Tibial artery (tissue), 4 donors: ENCODE measurements around the gene MFSD2A.

Source experiments
- DNase-seq, 2 donors: peaks; one replicate each; pipeline ENCODE4 v3.0.0-alpha.2; 2019
- H3K27ac ChIP-seq, 2 donors: fragments of 200-600 bp; sonication (generic) in 1 of 2; 1 replicate in 1 of 2; 2 replicates in 1 of 2; pipeline ENCODE4 v1.5.1; 2018 to 2019; ENCODE audit warnings: mild to moderate bottlenecking in 1 of 2
- H3K27me3 ChIP-seq, 2 donors: fragments of 200-600 bp; sonication (generic) in 1 of 2; one replicate each; pipeline versions ENCODE4 v1.5.1 to v1.6.0; 2016 to 2019
- H3K36me3 ChIP-seq, 3 donors: fragments of 200-600 bp; sonication (generic) in 2 of 3; one replicate each; pipeline ENCODE4 v1.5.1; 2016 to 2019; ENCODE audit warnings: mild to moderate bottlenecking in 2 of 3
- H3K4me1 ChIP-seq, 4 donors: fragments of 200-600 bp; sonication (generic) in 2 of 4; 1 replicate in 3 of 4; 2 replicates in 1 of 4; pipeline ENCODE4 v1.5.1; 2016 to 2019
- H3K4me3 ChIP-seq, 2 donors: fragments of 200-600 bp; sonication (generic) in 1 of 2; 1 replicate in 1 of 2; 2 replicates in 1 of 2; pipeline ENCODE4 v1.5.1; 2018 to 2019; ENCODE audit warnings: mild to moderate bottlenecking in 2 of 2
- H3K9me3 ChIP-seq, 3 donors: fragments of 200-600 bp; sonication (generic) in 1 of 3; one replicate each; pipeline ENCODE4 v1.5.1; 2016 to 2019
- intact Hi-C: fragments of 100-400 bp; cut with DNase I; formaldehyde crosslinking; loops from one replicate; pipeline ENCODE4 v1.15.0; 2023; ENCODE audit warnings: low total_unique reads
- TF ChIP-seq, protein P1 (sequence below), 2 experiments: fragments of 200-600 bp in 1 of 2; fragments of 450-650 bp in 1 of 2; IDR thresholded peaks; one replicate each; pipeline ENCODE4 v1.5.1; 2017 to 2019; ENCODE audit warnings: antibody characterized with exemption in 2 of 2, mild to moderate bottlenecking in 1 of 2, moderate library complexity in 1 of 2

MFSD2A gene

DNA sequence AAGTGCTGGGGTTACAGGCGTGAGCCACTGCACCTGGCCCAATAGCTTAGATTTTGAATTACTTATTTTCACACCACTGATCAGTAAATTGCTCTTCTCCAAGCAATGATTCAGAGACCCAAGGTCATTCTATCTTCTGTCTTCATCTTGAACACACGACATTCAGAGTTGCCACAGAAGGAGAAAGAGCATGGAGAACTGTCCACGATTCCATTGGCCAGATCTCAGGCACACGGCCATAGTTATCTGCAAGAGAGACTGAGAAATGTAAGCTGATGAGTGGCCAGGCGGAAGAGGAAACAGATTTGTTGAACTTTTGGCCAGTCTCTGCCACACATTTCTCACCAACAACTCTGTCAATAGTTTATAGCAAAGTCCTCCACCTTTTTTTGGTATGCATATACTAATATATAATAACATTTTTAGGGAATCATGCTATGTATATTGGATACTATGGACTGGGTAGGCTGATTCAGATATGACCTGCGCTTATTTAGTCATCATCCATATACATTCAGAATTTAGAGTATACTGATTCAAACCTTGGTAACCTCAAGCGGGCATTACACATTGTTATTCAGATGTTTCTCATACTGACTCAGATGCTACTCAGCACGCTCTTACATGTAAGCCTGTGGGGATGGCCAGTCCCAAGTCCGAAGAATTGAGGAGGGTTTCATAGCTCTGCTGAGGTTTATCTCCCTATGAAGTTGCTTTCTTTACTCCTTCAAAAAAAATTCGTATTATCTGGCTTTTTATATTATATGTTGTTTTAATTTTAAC, 60.1 kb downstream of the MFSD2A start:
- intact Hi-C loops: no loop called here
- Histone ChIP-seq H3K4me1 (no peaks in the 10 kb centered on the region), H3K27ac (no peak overlapping the region), H3K27me3 (peaks cover 0 to under 1% of the 10 kb centered on the region in 2 donors), H3K4me3 (no peak overlapping the region), H3K36me3 (no peaks in the 10 kb centered on the region), H3K9me3 (no peaks in the 10 kb centered on the region)
- DNase-seq: no peak
- TF ChIP-seq, protein P1, sequence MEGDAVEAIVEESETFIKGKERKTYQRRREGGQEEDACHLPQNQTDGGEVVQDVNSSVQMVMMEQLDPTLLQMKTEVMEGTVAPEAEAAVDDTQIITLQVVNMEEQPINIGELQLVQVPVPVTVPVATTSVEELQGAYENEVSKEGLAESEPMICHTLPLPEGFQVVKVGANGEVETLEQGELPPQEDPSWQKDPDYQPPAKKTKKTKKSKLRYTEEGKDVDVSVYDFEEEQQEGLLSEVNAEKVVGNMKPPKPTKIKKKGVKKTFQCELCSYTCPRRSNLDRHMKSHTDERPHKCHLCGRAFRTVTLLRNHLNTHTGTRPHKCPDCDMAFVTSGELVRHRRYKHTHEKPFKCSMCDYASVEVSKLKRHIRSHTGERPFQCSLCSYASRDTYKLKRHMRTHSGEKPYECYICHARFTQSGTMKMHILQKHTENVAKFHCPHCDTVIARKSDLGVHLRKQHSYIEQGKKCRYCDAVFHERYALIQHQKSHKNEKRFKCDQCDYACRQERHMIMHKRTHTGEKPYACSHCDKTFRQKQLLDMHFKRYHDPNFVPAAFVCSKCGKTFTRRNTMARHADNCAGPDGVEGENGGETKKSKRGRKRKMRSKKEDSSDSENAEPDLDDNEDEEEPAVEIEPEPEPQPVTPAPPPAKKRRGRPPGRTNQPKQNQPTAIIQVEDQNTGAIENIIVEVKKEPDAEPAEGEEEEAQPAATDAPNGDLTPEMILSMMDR (IDR thresholded peaks at IDR 0.05): no peak

DNA sequence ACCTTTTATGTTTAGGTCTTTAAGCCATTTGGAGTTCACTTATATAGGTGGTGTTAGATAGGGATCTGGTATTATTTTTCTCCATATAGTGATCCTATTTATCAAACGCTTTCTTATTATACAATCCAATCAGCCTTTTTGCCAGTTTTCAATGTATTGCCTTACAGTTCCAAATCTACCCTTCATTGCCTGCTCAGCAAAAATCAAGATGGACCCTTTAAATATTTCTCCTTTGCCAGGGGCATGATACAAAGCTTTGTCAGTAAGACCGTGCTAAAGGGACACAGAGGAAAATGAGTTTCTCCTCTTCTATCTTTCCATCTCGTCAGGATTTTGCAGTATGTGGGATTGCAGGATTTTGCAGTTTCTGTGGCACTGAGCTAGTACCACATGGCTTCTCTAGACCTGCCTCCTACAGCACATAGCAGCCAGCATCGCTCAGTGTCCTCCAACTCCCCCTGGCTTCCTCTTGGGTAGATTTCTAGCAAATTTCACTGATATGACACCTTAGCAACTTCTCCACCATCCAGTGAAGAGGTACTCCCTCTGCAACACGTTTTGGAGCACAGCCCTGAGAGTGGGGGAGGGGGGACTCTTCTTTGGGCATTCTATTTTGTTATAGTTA, 63.1 kb downstream of the MFSD2A start:
- Histone ChIP-seq H3K27me3 (peaks cover 0 to 11% of the 10 kb centered on the region in 2 donors), H3K4me3 (no peak overlapping the region), H3K4me1 (no peaks in the 10 kb centered on the region), H3K27ac (no peak overlapping the region), H3K36me3 (no peaks in the 10 kb centered on the region), H3K9me3 (no peaks in the 10 kb centered on the region)
- TF ChIP-seq, protein P1 (IDR thresholded peaks at IDR 0.05): no peak
- no peak for DNase-seq
- intact Hi-C loops: no loop called here
